PC-3 (cell line): ENCODE results near the gene CYP4V2. TPM values are rescaled to one million over a fixed set of nuclear protein-coding genes. Genes with fewer than 3 reads are reported as not detected.

Experiments
- ATAC-seq: fragments of 200-7000 bp; cut with Tn5 transposase; 2 replicates; pipeline ENCODE4 v1.9.1; 2020; ENCODE audit warnings: mild to moderate bottlenecking, moderate library complexity
- BruUV-seq: library from RNA; stranded (reverse); fragments of 400-500 nt; replicated peaks from 2 replicates; lab custom pipeline; 2021; lab: Mats Ljungman, UMichigan
- CTCF ChIA-PET: fragments of 300-600 bp; sonication (Branson Sonifier 250); formaldehyde crosslinking; loops from one replicate; lab custom pipeline; 2022; ENCODE audit warnings: antibody characterized with exemption; lab: Charles Lee
- POLR2A ChIA-PET: fragments of 300-600 bp; sonication (Branson Sonifier 250); formaldehyde crosslinking; loops from one replicate; lab custom pipeline; 2022; ENCODE audit warnings: antibody characterized with exemption; ENCODE audit not compliant: unreplicated experiment; lab: Charles Lee
- DNase-seq: peaks from one replicate; pipeline ENCODE4 v3.0.0-alpha.2; 2015
- H2AFZ ChIP-seq: fragments of 300-600 bp; sonication (generic); 2 replicates; pipeline ENCODE4 v1.6.0; 2016; ENCODE audit warnings: antibody characterized with exemption, low read length
- H3F3A ChIP-seq: fragments of 300-600 bp; sonication (generic); one replicate; pipeline ENCODE4 v1.6.0; 2017; ENCODE audit warnings: antibody characterized with exemption, low read length, control low read depth, mild to moderate bottlenecking; ENCODE audit not compliant: unreplicated experiment
- H3K27ac ChIP-seq: fragments of 300-600 bp; sonication (generic); 2 replicates; pipeline ENCODE4 v1.5.1; 2016; ENCODE audit warnings: mild to moderate bottlenecking, low read length
- H3K27me3 ChIP-seq: fragments of 300-600 bp; sonication (generic); 2 replicates; pipeline ENCODE4 v1.6.1; 2016; ENCODE audit warnings: low read length, mixed read lengths
- H3K36me3 ChIP-seq: fragments of 300-600 bp; sonication (generic); 2 replicates; pipeline ENCODE4 v1.6.1; 2016; ENCODE audit warnings: low read depth, mixed run types, low read length, mixed read lengths
- H3K4me1 ChIP-seq: fragments of 300-600 bp; sonication (generic); 2 replicates; pipeline ENCODE4 v1.5.1; 2016; ENCODE audit warnings: low read length; ENCODE audit not compliant: insufficient read depth
- H3K4me2 ChIP-seq: fragments of 300-600 bp; sonication (generic); 2 replicates; pipeline ENCODE4 v1.6.0; 2016; ENCODE audit warnings: low read length
- H3K4me3 ChIP-seq: fragments of 300-600 bp; sonication (generic); 2 replicates; pipeline ENCODE4 v1.5.1; 2016; ENCODE audit warnings: mild to moderate bottlenecking, low read length, mixed read lengths
- H3K79me2 ChIP-seq: fragments of 300-600 bp; sonication (generic); 2 replicates; pipeline ENCODE4 v1.6.1; 2017; ENCODE audit warnings: low read length, mixed read lengths
- H3K9ac ChIP-seq: fragments of 300-600 bp; sonication (generic); 2 replicates; pipeline ENCODE4 v1.6.0; 2016; ENCODE audit warnings: mild to moderate bottlenecking, low read length
- H3K9me2 ChIP-seq: fragments of 300-600 bp; sonication (generic); replicated peaks from 2 replicates; pipeline ENCODE4 v1.6.1; 2016; ENCODE audit warnings: mixed run types, low read length, mixed read lengths
- H3K9me3 ChIP-seq: fragments of 300-600 bp; sonication (generic); 2 replicates; pipeline ENCODE4 v1.6.1; 2016; ENCODE audit warnings: low read length, mixed read lengths
- H4K20me1 ChIP-seq: fragments of 300-600 bp; sonication (generic); 2 replicates; pipeline ENCODE4 v1.6.1; 2016; ENCODE audit warnings: low read length, mixed read lengths
- EZH2 ChIP-seq: fragments of 300-600 bp; sonication (generic); IDR thresholded peaks from one replicate; pipeline ENCODE4 v1.6.1; 2017; ENCODE audit warnings: antibody characterized with exemption, mild to moderate bottlenecking, low read length; ENCODE audit not compliant: unreplicated experiment
- EZH2phosphoT487 ChIP-seq: fragments of 300-600 bp; sonication (generic); IDR thresholded peaks from 2 replicates; pipeline ENCODE4 v1.6.1; 2018; ENCODE audit warnings: mild to moderate bottlenecking, antibody characterized with exemption, low read length, borderline replicate concordance
- intact Hi-C: fragments of 100-400 bp; cut with micrococcal nuclease; formaldehyde crosslinking; loops from 2 replicates; pipeline ENCODE4 v1.9.0; 2023
- total RNA-seq: library from RNA; depleted of rRNA; stranded (reverse); fragments of >200 nt; gene quantifications from 2 replicates; pipeline ENCODE4 v1.2.3, GENCODE V29; 2014
- TF ChIP-seq, protein P1 (sequence below): fragments of 300-600 bp; sonication (generic); conservative IDR thresholded peaks from 2 replicates; pipeline ENCODE4 v1.5.1; 2017; ENCODE audit warnings: antibody characterized with exemption, low read depth, mild to moderate bottlenecking, low read length

Gene CYP4V2
- total RNA-seq, 1 experiment from 2014 or later = 0.69 TPM

DNA sequence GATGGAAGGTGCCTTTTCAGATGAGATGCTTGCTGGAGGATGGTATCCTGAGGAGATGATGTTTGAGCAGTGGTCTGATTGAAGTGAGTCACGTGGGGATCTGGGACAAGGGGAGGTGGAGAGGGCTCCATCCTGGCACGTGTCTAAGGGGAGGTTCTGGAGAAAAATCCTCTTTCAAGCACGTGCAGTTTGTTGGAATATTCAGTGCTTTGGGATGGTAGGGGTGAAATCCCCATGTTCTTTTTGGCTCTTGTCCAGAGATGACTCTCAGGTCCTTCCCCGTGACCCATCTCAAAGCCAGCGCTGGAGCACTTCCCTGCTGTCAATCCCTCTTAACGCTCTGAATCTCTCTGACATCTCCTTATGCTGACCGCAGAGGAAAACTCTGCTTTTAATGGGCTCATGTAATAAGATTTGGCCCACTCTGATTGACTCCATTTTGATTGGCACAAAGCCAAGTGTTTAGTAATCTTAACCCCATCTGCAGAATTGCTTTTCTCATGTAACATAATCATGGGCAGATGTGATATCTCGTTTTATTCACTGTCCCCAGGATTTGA lies 25.2 kb downstream of the CYP4V2 start:
- intact Hi-C loops = no loop called here
- H3K4me3 ChIP-seq = no peak overlapping the region
- CTCF ChIA-PET = no interaction called here
- POLR2A ChIA-PET = no interaction called here
- BruUV-seq = no TSS peak
- H3K9me3 ChIP-seq = no peaks in the 10 kb centered on the region
- no peak for TF ChIP-seq EZH2
- no peak for TF ChIP-seq EZH2phosphoT487
- TF ChIP-seq, protein P1, sequence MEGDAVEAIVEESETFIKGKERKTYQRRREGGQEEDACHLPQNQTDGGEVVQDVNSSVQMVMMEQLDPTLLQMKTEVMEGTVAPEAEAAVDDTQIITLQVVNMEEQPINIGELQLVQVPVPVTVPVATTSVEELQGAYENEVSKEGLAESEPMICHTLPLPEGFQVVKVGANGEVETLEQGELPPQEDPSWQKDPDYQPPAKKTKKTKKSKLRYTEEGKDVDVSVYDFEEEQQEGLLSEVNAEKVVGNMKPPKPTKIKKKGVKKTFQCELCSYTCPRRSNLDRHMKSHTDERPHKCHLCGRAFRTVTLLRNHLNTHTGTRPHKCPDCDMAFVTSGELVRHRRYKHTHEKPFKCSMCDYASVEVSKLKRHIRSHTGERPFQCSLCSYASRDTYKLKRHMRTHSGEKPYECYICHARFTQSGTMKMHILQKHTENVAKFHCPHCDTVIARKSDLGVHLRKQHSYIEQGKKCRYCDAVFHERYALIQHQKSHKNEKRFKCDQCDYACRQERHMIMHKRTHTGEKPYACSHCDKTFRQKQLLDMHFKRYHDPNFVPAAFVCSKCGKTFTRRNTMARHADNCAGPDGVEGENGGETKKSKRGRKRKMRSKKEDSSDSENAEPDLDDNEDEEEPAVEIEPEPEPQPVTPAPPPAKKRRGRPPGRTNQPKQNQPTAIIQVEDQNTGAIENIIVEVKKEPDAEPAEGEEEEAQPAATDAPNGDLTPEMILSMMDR = no peak
- no peaks in the 10 kb centered on the region for H3K9me2 ChIP-seq
- no peaks in the 10 kb centered on the region for H3K4me1 ChIP-seq
- no peak overlapping the region for H3K27ac ChIP-seq
- no peak overlapping the region for H3K9ac ChIP-seq
- no peak overlapping the region for H3K4me2 ChIP-seq
- H3K27me3 ChIP-seq = peaks cover 24% of the 10 kb centered on the region
- no peak for ATAC-seq
- H3F3A ChIP-seq = no peaks in the 10 kb centered on the region
- no peaks in the 10 kb centered on the region for H3K79me2 ChIP-seq
- H2AFZ ChIP-seq = no peak overlapping the region
- no peaks in the 10 kb centered on the region for H3K36me3 ChIP-seq
- DNase-seq = no peak
- no peaks in the 10 kb centered on the region for H4K20me1 ChIP-seq

DNA sequence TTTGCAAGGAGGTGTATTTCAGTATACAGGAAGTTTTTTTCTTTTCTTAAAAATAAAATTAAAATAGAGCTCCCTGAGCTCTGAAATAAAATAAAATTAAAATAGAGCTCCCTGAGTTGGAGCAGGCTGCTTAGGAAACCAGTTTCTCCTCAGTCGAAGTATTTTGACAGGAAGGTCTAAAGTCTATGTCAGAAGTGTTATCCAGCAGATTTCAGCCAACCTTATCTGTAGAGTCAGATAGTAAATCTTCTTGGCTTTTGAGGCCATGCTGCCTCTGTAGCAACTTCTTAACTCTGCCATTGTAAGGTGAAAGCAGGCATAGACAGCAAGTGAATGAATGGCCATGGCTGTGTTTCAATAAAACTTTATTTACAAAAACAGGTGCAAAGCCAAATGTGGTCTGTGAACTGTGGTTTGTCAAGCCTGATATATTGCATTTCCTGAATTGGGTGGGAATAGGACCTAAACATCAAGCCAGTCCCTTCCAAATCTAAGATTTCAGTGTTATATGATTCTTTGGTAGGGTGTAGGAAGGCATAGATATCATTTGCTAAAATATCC lies 26.4 kb downstream of the CYP4V2 start:
- DNase-seq (no peak), ATAC-seq (no peak)
- Histone ChIP-seq H3K9me2 (no peaks in the 10 kb centered on the region), H3K4me3 (no peak overlapping the region), H4K20me1 (no peaks in the 10 kb centered on the region), H3K4me2 (no peak overlapping the region), H3K27me3 (peaks cover 20% of the 10 kb centered on the region), H3K4me1 (no peaks in the 10 kb centered on the region), H3K9me3 (no peaks in the 10 kb centered on the region), H3F3A (no peaks in the 10 kb centered on the region), H3K9ac (no peak overlapping the region), H3K27ac (no peak overlapping the region), H3K79me2 (no peaks in the 10 kb centered on the region), H3K36me3 (no peaks in the 10 kb centered on the region), H2AFZ (no peak overlapping the region)
- ChIA-PET CTCF (no interaction called here), POLR2A (no interaction called here)
- intact Hi-C loops = no loop called here
- TF ChIP-seq EZH2phosphoT487 = no peak
- TF ChIP-seq EZH2 = no peak
- TF ChIP-seq, protein P1 = no peak
- BruUV-seq = no TSS peak

DNA sequence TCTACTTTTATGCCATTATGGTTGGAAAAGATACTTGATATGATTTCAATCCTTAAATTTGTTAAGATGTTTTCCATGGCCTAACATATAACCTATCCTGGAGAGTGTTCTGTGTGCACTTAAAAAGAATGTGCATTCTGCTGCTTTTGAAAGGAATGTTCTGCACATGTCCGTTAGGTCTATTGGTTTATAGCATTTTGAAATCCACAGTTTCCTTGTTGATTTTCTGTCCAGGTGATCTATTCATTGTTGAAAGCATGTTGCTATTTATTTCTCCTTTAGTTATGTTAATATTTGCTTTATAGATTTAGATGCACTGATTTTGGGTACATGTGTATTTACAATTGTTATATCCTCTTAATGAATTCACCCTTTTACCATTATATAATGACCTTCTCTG lies 30.3 kb downstream of the CYP4V2 start:
- Histone ChIP-seq H4K20me1 (no peaks in the 10 kb centered on the region), H3K9ac (no peak overlapping the region), H3K9me3 (no peaks in the 10 kb centered on the region), H3F3A (no peaks in the 10 kb centered on the region), H3K79me2 (no peaks in the 10 kb centered on the region), H2AFZ (no peak overlapping the region), H3K9me2 (no peaks in the 10 kb centered on the region), H3K27me3 (no peaks in the 10 kb centered on the region), H3K4me1 (no peaks in the 10 kb centered on the region), H3K4me3 (no peak overlapping the region), H3K36me3 (no peaks in the 10 kb centered on the region), H3K4me2 (no peak overlapping the region), H3K27ac (no peak overlapping the region)
- ATAC-seq (no peak), DNase-seq (no peak)
- intact Hi-C loops = no loop called here
- ChIA-PET POLR2A (no interaction called here), CTCF (no interaction called here)
- TF ChIP-seq EZH2phosphoT487 (no peak), EZH2 (no peak)
- TF ChIP-seq, protein P1 = no peak
- BruUV-seq = no TSS peak
